Trophoblast cell (in vitro differentiated cells and primary cell): Measurements from ENCODE around the gene PAXX.

Experiments used
- DNase-seq, 2 donors: peaks; one replicate each; pipeline ENCODE4 v3.0.0-alpha.2; 2016
- H2AFZ ChIP-seq: 2 replicates; pipeline ENCODE4 v1.6.1; 2013; ENCODE audit warnings: low read length, moderate library complexity, mild to moderate bottlenecking; ENCODE audit not compliant: insufficient read depth, poor library complexity
- H2AK5ac ChIP-seq: 2 replicates; pipeline ENCODE4 v1.6.1; 2013; ENCODE audit warnings: mild to moderate bottlenecking, low read length
- H2BK120ac ChIP-seq: 2 replicates; pipeline ENCODE4 v1.6.1; 2013; ENCODE audit warnings: low read length, mild to moderate bottlenecking, moderate library complexity; ENCODE audit not compliant: insufficient read depth, poor library complexity
- H2BK12ac ChIP-seq: 2 replicates; pipeline ENCODE4 v1.6.1; 2013; ENCODE audit warnings: mild to moderate bottlenecking, low read length, moderate library complexity
- H2BK5ac ChIP-seq: 2 replicates; pipeline ENCODE4 v1.6.1; 2013; ENCODE audit warnings: low read length, low read depth, moderate library complexity, mild to moderate bottlenecking; ENCODE audit not compliant: poor library complexity
- H3K14ac ChIP-seq: 2 replicates; pipeline ENCODE4 v1.6.1; 2013; ENCODE audit warnings: mild to moderate bottlenecking, low read length
- H3K18ac ChIP-seq: 2 replicates; pipeline ENCODE4 v1.6.1; 2013; ENCODE audit warnings: mild to moderate bottlenecking, low read length
- H3K23ac ChIP-seq: 2 replicates; pipeline ENCODE4 v1.6.1; 2013; ENCODE audit warnings: low read length
- H3K27ac ChIP-seq: 2 replicates; pipeline ENCODE4 v1.5.1; 2013; ENCODE audit warnings: low read depth, mild to moderate bottlenecking, inconsistent platforms, low read length, moderate library complexity
- H3K27me3 ChIP-seq: 2 replicates; pipeline ENCODE4 v1.6.1; 2013; ENCODE audit warnings: inconsistent platforms, mild to moderate bottlenecking, low read length, moderate library complexity; ENCODE audit not compliant: insufficient read depth
- H3K36me3 ChIP-seq, 2 experiments: 1 replicate in 1 of 2; 2 replicates in 1 of 2; pipeline ENCODE4 v1.6.1; 2013; ENCODE audit warnings: low read length in 2 of 2, mild to moderate bottlenecking in 2 of 2, moderate library complexity in 1 of 2; ENCODE audit not compliant: insufficient read depth in 2 of 2, control insufficient read depth in 1 of 2
- H3K4ac ChIP-seq: 2 replicates; pipeline ENCODE4 v1.6.1; 2013; ENCODE audit warnings: low read depth, mild to moderate bottlenecking, low read length, moderate library complexity
- H3K4me1 ChIP-seq, 2 experiments: 1 replicate in 1 of 2; 2 replicates in 1 of 2; pipeline ENCODE4 v1.6.1; 2013; ENCODE audit warnings: low read length in 2 of 2, mild to moderate bottlenecking in 2 of 2, moderate library complexity in 1 of 2; ENCODE audit not compliant: insufficient read depth in 2 of 2, control insufficient read depth in 1 of 2
- H3K4me2 ChIP-seq: 2 replicates; pipeline ENCODE4 v1.6.1; 2013; ENCODE audit warnings: inconsistent platforms, mild to moderate bottlenecking, low read length, moderate library complexity
- H3K4me3 ChIP-seq: 2 replicates; pipeline ENCODE4 v1.5.1; 2013; ENCODE audit warnings: mild to moderate bottlenecking, low read depth, low read length, inconsistent platforms
- H3K79me1 ChIP-seq: one replicate; pipeline ENCODE4 v1.6.1; 2013; ENCODE audit warnings: low read length
- H3K79me2 ChIP-seq: 2 replicates; pipeline ENCODE4 v1.6.1; 2013; ENCODE audit warnings: low read length, mild to moderate bottlenecking; ENCODE audit not compliant: control insufficient read depth, insufficient read depth, poor library complexity
- H3K9ac ChIP-seq: 2 replicates; pipeline ENCODE4 v1.6.1; 2013; ENCODE audit warnings: mild to moderate bottlenecking, low read length
- H3K9me3 ChIP-seq: 2 replicates; pipeline ENCODE4 v1.6.1; 2013; ENCODE audit warnings: low read depth, mild to moderate bottlenecking, control low read depth, inconsistent platforms, low read length; ENCODE audit not compliant: insufficient read depth
- H4K12ac ChIP-seq: 2 replicates; pipeline ENCODE4 v1.6.1; 2013; ENCODE audit warnings: low read depth, mild to moderate bottlenecking, low read length, moderate library complexity
- H4K8ac ChIP-seq: 2 replicates; pipeline ENCODE4 v1.6.1; 2013; ENCODE audit warnings: low read depth, mild to moderate bottlenecking, low read length, moderate library complexity
- H4K91ac ChIP-seq: one replicate; pipeline ENCODE4 v1.6.1; 2013; ENCODE audit warnings: low read depth, mild to moderate bottlenecking, low read length, moderate library complexity
- WGBS: extraction: QIAGEN DNeasy Blood & Tissue Kit; methylation state at CpG from one replicate; pipeline ENCODE4 v1.1.7; 2013; ENCODE audit warnings: missing lambda C conversion rate; ENCODE audit not compliant: insufficient read length, insufficient coverage; ENCODE audit errors: extremely low coverage; 5-methylcytosine and 5-hydroxymethylcytosine counted together

The PAXX gene

DNA sequence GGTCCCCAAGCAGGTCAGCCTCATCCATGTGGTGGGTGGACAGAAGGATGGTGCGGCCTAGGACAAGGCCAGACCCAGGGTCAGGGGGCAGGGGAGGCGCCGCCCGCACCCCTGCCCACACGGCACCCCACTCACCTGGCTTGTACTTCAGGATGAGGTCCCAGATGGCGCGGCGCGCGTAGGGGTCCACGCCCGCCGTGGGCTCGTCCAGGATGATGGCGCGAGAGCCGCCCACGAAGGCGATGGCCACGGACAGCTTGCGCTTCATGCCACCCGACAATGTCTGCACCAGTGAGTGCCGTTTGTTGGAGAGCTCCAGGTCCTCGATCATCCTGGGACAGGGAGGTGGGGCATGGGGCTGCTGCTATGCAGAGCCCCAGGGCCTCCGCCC lies 23.3 kb downstream of the PAXX start:
- no peak overlapping the region for H4K8ac ChIP-seq
- peaks cover 24% of the 10 kb centered on the region for H3K9me3 ChIP-seq
- no peak overlapping the region for H3K23ac ChIP-seq
- H3K4me2 ChIP-seq, result no peak overlapping the region
- H2BK5ac ChIP-seq, result no peak overlapping the region
- H3K4ac ChIP-seq, result no peak overlapping the region
- DNase-seq, result no peak
- WGBS, result no CpG with 5 or more reads among the region's 25 CpGs
- no peaks in the 10 kb centered on the region for H3K79me1 ChIP-seq
- no peak overlapping the region for H4K12ac ChIP-seq
- H2AK5ac ChIP-seq, result no peak overlapping the region
- no peak overlapping the region for H3K9ac ChIP-seq
- no peaks in the 10 kb centered on the region for H3K36me3 ChIP-seq
- no peaks in the 10 kb centered on the region for H3K79me2 ChIP-seq
- no peak overlapping the region for H2BK12ac ChIP-seq
- H4K91ac ChIP-seq, result no peak overlapping the region
- H3K4me1 ChIP-seq, result no peaks in the 10 kb centered on the region
- no peak overlapping the region for H3K4me3 ChIP-seq
- no peak overlapping the region for H2BK120ac ChIP-seq
- no peaks in the 10 kb centered on the region for H3K27me3 ChIP-seq
- no peak overlapping the region for H2AFZ ChIP-seq
- no peak overlapping the region for H3K18ac ChIP-seq
- H3K14ac ChIP-seq, result no peak overlapping the region
- no peak overlapping the region for H3K27ac ChIP-seq

DNA sequence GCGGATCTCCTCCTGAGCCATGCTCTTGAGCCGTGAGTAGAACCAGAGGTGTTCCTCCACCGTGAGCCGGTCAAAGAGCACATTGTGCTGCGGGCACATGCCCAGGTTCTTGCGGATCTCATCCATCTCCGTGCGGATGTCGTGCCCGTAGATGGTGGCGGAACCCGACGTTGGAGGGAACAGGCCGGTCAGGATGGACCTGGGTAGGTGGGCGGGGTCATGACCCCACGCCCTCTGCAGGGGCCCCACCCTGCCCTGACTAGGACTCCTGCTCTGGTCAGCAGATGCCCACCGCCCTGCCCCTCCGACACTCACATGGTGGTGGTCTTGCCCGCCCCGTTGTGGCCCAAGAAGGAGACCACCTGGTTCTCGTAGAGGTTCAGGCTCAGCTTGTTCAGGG lies 23.8 kb downstream of the PAXX start:
- H4K91ac ChIP-seq, result no peak overlapping the region
- no peak overlapping the region for H3K14ac ChIP-seq
- H3K4me3 ChIP-seq, result no peak overlapping the region
- no peak overlapping the region for H2BK5ac ChIP-seq
- H3K18ac ChIP-seq, result no peak overlapping the region
- H3K79me2 ChIP-seq, result no peaks in the 10 kb centered on the region
- no peak overlapping the region for H3K23ac ChIP-seq
- WGBS, result no CpG with 5 or more reads among the region's 21 CpGs
- no peak overlapping the region for H3K27ac ChIP-seq
- H2AFZ ChIP-seq, result no peak overlapping the region
- no peak overlapping the region for H3K4ac ChIP-seq
- H3K79me1 ChIP-seq, result no peaks in the 10 kb centered on the region
- H3K27me3 ChIP-seq, result no peaks in the 10 kb centered on the region
- no peak overlapping the region for H2AK5ac ChIP-seq
- no peak overlapping the region for H3K9ac ChIP-seq
- DNase-seq, result no peak
- H4K12ac ChIP-seq, result no peak overlapping the region
- peaks cover 26% of the 10 kb centered on the region for H3K9me3 ChIP-seq
- H3K36me3 ChIP-seq, result no peaks in the 10 kb centered on the region
- no peak overlapping the region for H4K8ac ChIP-seq
- no peaks in the 10 kb centered on the region for H3K4me1 ChIP-seq
- H2BK12ac ChIP-seq, result no peak overlapping the region
- no peak overlapping the region for H2BK120ac ChIP-seq
- H3K4me2 ChIP-seq, result no peak overlapping the region

DNA sequence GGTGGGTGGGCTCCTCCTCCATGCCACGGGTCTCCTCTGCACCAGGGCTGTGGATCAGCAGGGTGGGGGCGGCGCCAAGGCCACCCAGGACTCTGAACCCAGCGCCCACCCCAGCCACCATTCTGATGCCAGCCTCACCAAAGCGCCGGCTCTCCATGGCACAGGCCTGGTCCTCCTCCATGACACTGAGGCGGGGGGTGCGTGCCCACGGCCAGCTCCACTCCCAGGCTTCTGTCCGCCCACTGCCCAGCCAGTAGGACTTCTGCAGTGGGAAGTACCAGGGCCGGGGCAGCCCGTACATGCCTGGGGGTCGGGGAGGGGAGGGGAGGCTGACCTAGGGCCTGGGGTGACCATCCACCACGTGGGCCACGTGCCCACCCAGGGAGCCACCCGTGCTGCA lies 24.2 kb downstream of the PAXX start:
- Histone ChIP-seq H3K4ac (no peak overlapping the region), H2BK5ac (no peak overlapping the region), H3K14ac (no peak overlapping the region), H2BK120ac (no peak overlapping the region), H3K4me2 (no peak overlapping the region), H2AFZ (no peak overlapping the region), H4K8ac (no peak overlapping the region), H3K27ac (no peak overlapping the region), H3K36me3 (no peaks in the 10 kb centered on the region), H4K91ac (no peak overlapping the region), H2BK12ac (no peak overlapping the region), H3K9ac (no peak overlapping the region), H3K4me3 (no peak overlapping the region), H3K23ac (no peak overlapping the region), H3K27me3 (no peaks in the 10 kb centered on the region), H2AK5ac (no peak overlapping the region), H3K18ac (no peak overlapping the region), H4K12ac (no peak overlapping the region), H3K79me2 (no peaks in the 10 kb centered on the region), H3K79me1 (no peaks in the 10 kb centered on the region), H3K4me1 (no peaks in the 10 kb centered on the region), H3K9me3 (peaks cover 27% of the 10 kb centered on the region)
- DNase-seq, result no peak
- no CpG with 5 or more reads among the region's 16 CpGs for WGBS

DNA sequence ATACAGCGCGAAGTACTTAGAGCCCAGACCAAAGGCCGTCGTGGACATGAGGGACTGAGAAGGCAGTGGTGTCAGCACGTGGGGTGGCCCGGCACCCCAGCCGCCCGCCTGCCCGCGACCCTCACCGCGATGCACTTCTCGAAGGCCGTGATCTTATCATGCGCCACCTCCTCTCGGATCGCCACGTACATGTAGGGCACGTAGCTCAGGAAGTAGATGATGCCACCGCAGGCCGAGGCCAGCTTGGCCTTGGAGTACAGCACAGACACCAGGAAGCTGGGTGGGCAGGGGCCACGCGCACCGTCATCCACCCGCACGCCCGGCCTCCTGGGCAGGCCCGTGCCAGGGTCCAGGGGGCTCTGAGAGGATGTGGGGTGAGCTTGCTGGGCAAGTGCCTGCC lies 24.8 kb downstream of the PAXX start:
- no peak overlapping the region for H3K4me2 ChIP-seq
- no peak overlapping the region for H4K91ac ChIP-seq
- no peaks in the 10 kb centered on the region for H3K4me1 ChIP-seq
- H3K36me3 ChIP-seq, result no peaks in the 10 kb centered on the region
- no peak overlapping the region for H4K8ac ChIP-seq
- no peak overlapping the region for H2AK5ac ChIP-seq
- H2BK5ac ChIP-seq, result no peak overlapping the region
- H2BK120ac ChIP-seq, result no peak overlapping the region
- H2BK12ac ChIP-seq, result no peak overlapping the region
- no peaks in the 10 kb centered on the region for H3K27me3 ChIP-seq
- no peak overlapping the region for H3K27ac ChIP-seq
- H3K79me1 ChIP-seq, result no peaks in the 10 kb centered on the region
- H3K9me3 ChIP-seq, result peaks cover 27% of the 10 kb centered on the region
- H2AFZ ChIP-seq, result no peak overlapping the region
- DNase-seq, result no peak
- H3K4ac ChIP-seq, result no peak overlapping the region
- H3K9ac ChIP-seq, result no peak overlapping the region
- no peak overlapping the region for H4K12ac ChIP-seq
- no peaks in the 10 kb centered on the region for H3K79me2 ChIP-seq
- H3K4me3 ChIP-seq, result peak overlapping the region; percentile 27
- no peak overlapping the region for H3K23ac ChIP-seq
- WGBS, result no CpG with 5 or more reads among the region's 28 CpGs
- H3K14ac ChIP-seq, result no peak overlapping the region
- no peak overlapping the region for H3K18ac ChIP-seq
